WTC11 (cell line): Measurements from ENCODE around the gene PRR12. TPM values are rescaled to one million over a fixed set of nuclear protein-coding genes. Genes with fewer than 3 reads are reported as not detected.

Source experiments
- ATAC-seq: fragments of 200-7000 bp; cut with Tn5 transposase; 2 replicates; pipeline ENCODE4 v1.10.0; 2021; ENCODE audit warnings: mild to moderate bottlenecking, moderate library complexity
- CTCF ChIA-PET: fragments of 300-600 bp; sonication (Branson Sonifier 250); formaldehyde crosslinking; loops from one replicate; lab custom pipeline; 2021; ENCODE audit warnings: antibody characterized with exemption; lab: Charles Lee
- POLR2A ChIA-PET: fragments of 350-600 bp; sonication (Branson Sonifier 250); formaldehyde crosslinking; loops from one replicate; lab custom pipeline; 2021; ENCODE audit warnings: antibody characterized with exemption; lab: Charles Lee
- DNase-seq: peaks from one replicate; pipeline ENCODE4 v3.0.0; 2021; ENCODE audit warnings: low spot score
- H3K27ac Mint-ChIP-seq: 2 replicates; pipeline ENCODE4 v1.8.0; 2021; ENCODE audit warnings: mixed read lengths
- H3K27me3 Mint-ChIP-seq: 2 replicates; pipeline ENCODE4 v1.8.0; 2021; ENCODE audit warnings: low read depth, mild to moderate bottlenecking, moderate library complexity, mixed read lengths
- H3K36me3 Mint-ChIP-seq: 2 replicates; pipeline ENCODE4 v1.8.0; 2021; ENCODE audit warnings: mixed read lengths
- H3K4me1 Mint-ChIP-seq: 2 replicates; pipeline ENCODE4 v1.8.0; 2022; ENCODE audit warnings: mixed read lengths
- H3K4me3 Mint-ChIP-seq: 2 replicates; pipeline ENCODE4 v1.8.0; 2021; ENCODE audit warnings: mild to moderate bottlenecking, moderate library complexity, mixed read lengths
- H3K9me3 Mint-ChIP-seq: 2 replicates; pipeline ENCODE4 v1.8.0; 2021; ENCODE audit warnings: mixed read lengths
- ATF1 ChIP-seq: sonication (generic); formaldehyde crosslinking; IDR thresholded peaks from 2 replicates; pipeline ENCODE4 v1.8.1; 2023; ENCODE audit warnings: mild to moderate bottlenecking, moderate library complexity, missing genetic modification reagents
- ATF2 ChIP-seq: sonication (generic); formaldehyde crosslinking; IDR thresholded peaks from 2 replicates; pipeline ENCODE4 v1.8.1; 2022; ENCODE audit warnings: low read depth, missing genetic modification reagents, borderline replicate concordance
- CBFB ChIP-seq: sonication (generic); formaldehyde crosslinking; IDR thresholded peaks from 2 replicates; pipeline ENCODE4 v1.8.1; 2022; ENCODE audit warnings: mild to moderate bottlenecking, low read depth, missing genetic modification reagents
- CREB1 ChIP-seq: sonication (generic); formaldehyde crosslinking; IDR thresholded peaks from 2 replicates; pipeline ENCODE4 v1.8.0; 2023; ENCODE audit warnings: mild to moderate bottlenecking, missing genetic modification reagents
- E2F1 ChIP-seq: sonication (generic); formaldehyde crosslinking; IDR thresholded peaks from 2 replicates; pipeline ENCODE4 v1.8.0; 2022; ENCODE audit warnings: mild to moderate bottlenecking, missing genetic modification reagents
- E2F5 ChIP-seq: sonication (generic); formaldehyde crosslinking; IDR thresholded peaks from 2 replicates; pipeline ENCODE4 v1.8.1; 2022; ENCODE audit warnings: mild to moderate bottlenecking, moderate library complexity, missing genetic modification reagents
- MYBL2 ChIP-seq: sonication (generic); formaldehyde crosslinking; IDR thresholded peaks from 2 replicates; pipeline ENCODE4 v1.8.1; 2023; ENCODE audit warnings: mild to moderate bottlenecking, moderate library complexity, missing genetic modification reagents
- NR2C2 ChIP-seq: sonication (generic); formaldehyde crosslinking; IDR thresholded peaks from 2 replicates; pipeline ENCODE4 v1.8.0; 2022; ENCODE audit warnings: mild to moderate bottlenecking, missing genetic modification reagents
- PREB ChIP-seq: sonication (generic); formaldehyde crosslinking; IDR thresholded peaks from 2 replicates; pipeline ENCODE4 v1.8.1; 2022; ENCODE audit warnings: mild to moderate bottlenecking, missing genetic modification reagents, moderate library complexity, borderline replicate concordance
- SMAD3 ChIP-seq: sonication (generic); formaldehyde crosslinking; IDR thresholded peaks from 2 replicates; pipeline ENCODE4 v1.8.0; 2022; ENCODE audit warnings: missing genetic modification reagents, mild to moderate bottlenecking, borderline replicate concordance
- TEAD1 ChIP-seq: sonication (generic); formaldehyde crosslinking; IDR thresholded peaks from 2 replicates; pipeline ENCODE4 v1.8.0; 2022; ENCODE audit warnings: mild to moderate bottlenecking, missing genetic modification reagents
- USF2 ChIP-seq: sonication (generic); formaldehyde crosslinking; IDR thresholded peaks from 2 replicates; pipeline ENCODE4 v1.8.1; 2023; ENCODE audit warnings: mild to moderate bottlenecking, missing genetic modification reagents, moderate library complexity
- ZNF138 ChIP-seq: sonication (generic); formaldehyde crosslinking; conservative IDR thresholded peaks from 2 replicates; pipeline ENCODE4 v1.8.1; 2022; ENCODE audit warnings: mild to moderate bottlenecking, moderate library complexity, missing genetic modification reagents
- ZNF219 ChIP-seq: sonication (generic); formaldehyde crosslinking; IDR thresholded peaks from 2 replicates; pipeline ENCODE4 v1.8.0; 2023; ENCODE audit warnings: missing genetic modification reagents, mild to moderate bottlenecking, borderline replicate concordance
- ZNF671 ChIP-seq: fragments of 250-450 bp; sonication (Bioruptor Pico); IDR thresholded peaks from 2 replicates; pipeline ENCODE4 v1.8.0; 2021; ENCODE audit warnings: mild to moderate bottlenecking
- total RNA-seq: library from RNA; stranded (reverse); gene quantifications from 3 replicates; pipeline ENCODE4 v1.2.3, GENCODE V29; 2021
- TF ChIP-seq, protein P1 (sequence below): fragments of 200-600 bp; IDR thresholded peaks from 2 replicates; pipeline ENCODE4 v1.8.0; 2022; ENCODE audit warnings: antibody characterized with exemption
- TF ChIP-seq, protein P2 (sequence below): sonication (generic); formaldehyde crosslinking; IDR thresholded peaks from 2 replicates; pipeline ENCODE4 v1.8.1; 2023; ENCODE audit warnings: mild to moderate bottlenecking, missing genetic modification reagents, moderate library complexity
- TF ChIP-seq, protein P3 (sequence below): sonication (generic); formaldehyde crosslinking; IDR thresholded peaks from 2 replicates; pipeline ENCODE4 v1.8.1; 2022; ENCODE audit warnings: missing genetic modification reagents, borderline replicate concordance

Gene PRR12
- total RNA-seq, 1 experiment from 2014 or later = 86.1 TPM

DNA sequence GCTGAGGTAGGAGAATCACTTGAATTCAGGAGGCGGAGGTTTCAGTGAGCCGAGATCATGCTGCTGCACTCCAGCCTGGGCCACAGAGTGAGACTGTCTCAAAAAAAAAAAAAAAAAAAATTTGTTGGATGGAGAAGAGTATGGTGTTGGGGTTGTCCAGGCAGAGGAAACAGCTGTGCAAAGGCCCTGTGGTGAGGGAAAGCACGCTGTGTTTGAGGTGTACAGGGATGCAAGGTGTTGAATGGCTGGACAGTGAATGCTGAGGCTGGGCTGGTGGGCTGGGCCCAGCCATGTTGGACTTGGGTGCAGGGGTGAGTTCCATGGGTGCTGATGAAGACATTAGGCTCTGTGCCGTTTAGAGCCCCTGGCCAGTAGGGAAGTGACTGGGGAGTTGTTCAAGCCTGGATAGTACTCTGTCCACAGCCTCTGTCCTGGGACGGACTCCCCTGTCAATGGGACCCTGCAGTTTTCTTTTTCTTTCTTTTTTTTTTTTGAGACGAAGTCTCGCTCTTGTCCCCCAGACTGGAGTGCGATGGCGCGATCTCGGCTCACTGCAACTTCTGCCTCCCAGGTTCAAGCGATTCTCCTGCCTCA, 18.6 kb downstream of the PRR12 start (continued):
- TF ChIP-seq MYBL2 (CRISPR knock-in tag) (no peak), ZNF219 (CRISPR knock-in tag) (no peak), PREB (CRISPR knock-in tag) (no peak), ATF2 (CRISPR knock-in tag) (no peak), CBFB (CRISPR knock-in tag) (no peak), E2F5 (CRISPR knock-in tag) (no peak)
- TF ChIP-seq, protein P1, sequence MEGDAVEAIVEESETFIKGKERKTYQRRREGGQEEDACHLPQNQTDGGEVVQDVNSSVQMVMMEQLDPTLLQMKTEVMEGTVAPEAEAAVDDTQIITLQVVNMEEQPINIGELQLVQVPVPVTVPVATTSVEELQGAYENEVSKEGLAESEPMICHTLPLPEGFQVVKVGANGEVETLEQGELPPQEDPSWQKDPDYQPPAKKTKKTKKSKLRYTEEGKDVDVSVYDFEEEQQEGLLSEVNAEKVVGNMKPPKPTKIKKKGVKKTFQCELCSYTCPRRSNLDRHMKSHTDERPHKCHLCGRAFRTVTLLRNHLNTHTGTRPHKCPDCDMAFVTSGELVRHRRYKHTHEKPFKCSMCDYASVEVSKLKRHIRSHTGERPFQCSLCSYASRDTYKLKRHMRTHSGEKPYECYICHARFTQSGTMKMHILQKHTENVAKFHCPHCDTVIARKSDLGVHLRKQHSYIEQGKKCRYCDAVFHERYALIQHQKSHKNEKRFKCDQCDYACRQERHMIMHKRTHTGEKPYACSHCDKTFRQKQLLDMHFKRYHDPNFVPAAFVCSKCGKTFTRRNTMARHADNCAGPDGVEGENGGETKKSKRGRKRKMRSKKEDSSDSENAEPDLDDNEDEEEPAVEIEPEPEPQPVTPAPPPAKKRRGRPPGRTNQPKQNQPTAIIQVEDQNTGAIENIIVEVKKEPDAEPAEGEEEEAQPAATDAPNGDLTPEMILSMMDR = no peak
- TF ChIP-seq, protein P2, sequence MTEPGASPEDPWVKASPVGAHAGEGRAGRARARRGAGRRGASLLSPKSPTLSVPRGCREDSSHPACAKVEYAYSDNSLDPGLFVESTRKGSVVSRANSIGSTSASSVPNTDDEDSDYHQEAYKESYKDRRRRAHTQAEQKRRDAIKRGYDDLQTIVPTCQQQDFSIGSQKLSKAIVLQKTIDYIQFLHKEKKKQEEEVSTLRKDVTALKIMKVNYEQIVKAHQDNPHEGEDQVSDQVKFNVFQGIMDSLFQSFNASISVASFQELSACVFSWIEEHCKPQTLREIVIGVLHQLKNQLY (CRISPR knock-in tag) = no peak

DNA sequence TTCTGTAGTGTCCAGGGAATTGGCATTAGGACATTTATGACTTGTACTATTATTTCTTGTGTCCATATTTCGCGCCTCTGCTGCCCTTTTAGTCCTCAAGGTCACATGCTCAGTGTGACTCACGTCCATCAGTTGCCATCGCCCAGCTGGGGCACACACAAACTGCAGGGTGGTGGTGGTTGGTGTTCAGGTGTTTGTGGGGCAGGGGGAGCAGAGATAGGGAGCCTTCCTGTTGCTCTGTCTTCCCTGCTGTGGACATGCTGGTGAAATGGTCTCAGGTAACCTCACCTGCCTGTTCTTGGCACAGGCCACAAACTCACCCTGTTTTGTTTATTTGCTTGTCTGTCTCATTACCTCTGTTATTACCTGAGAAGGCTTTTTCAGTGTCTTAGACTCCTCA, 22.4 kb downstream of the PRR12 start:
- H3K4me1 Mint-ChIP-seq = no peaks in the 10 kb centered on the region
- POLR2A ChIA-PET = no interaction called here
- TF ChIP-seq, protein P3, sequence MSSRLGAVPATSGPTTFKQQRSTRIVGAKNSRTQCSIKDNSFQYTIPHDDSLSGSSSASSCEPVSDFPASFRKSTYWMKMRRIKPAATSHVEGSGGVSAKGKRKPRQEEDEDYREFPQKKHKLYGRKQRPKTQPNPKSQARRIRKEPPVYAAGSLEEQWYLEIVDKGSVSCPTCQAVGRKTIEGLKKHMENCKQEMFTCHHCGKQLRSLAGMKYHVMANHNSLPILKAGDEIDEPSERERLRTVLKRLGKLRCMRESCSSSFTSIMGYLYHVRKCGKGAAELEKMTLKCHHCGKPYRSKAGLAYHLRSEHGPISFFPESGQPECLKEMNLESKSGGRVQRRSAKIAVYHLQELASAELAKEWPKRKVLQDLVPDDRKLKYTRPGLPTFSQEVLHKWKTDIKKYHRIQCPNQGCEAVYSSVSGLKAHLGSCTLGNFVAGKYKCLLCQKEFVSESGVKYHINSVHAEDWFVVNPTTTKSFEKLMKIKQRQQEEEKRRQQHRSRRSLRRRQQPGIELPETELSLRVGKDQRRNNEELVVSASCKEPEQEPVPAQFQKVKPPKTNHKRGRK = no peak
- TF ChIP-seq SMAD3 (no peak), NR2C2 (CRISPR knock-in tag) (no peak), TEAD1 (CRISPR knock-in tag) (no peak), ATF1 (CRISPR knock-in tag) (no peak), CREB1 (no peak)
- TF ChIP-seq, all 79 proteins: peak for 0
- CTCF ChIA-PET = no interaction called here
- Mint-ChIP-seq H3K27ac (no peak overlapping the region), H3K27me3 (no peaks in the 10 kb centered on the region), H3K9me3 (no peaks in the 10 kb centered on the region), H3K36me3 (peaks cover 65% of the 10 kb centered on the region), H3K4me3 (no peak overlapping the region)
- ATAC-seq (no peak), DNase-seq (no peak)

DNA sequence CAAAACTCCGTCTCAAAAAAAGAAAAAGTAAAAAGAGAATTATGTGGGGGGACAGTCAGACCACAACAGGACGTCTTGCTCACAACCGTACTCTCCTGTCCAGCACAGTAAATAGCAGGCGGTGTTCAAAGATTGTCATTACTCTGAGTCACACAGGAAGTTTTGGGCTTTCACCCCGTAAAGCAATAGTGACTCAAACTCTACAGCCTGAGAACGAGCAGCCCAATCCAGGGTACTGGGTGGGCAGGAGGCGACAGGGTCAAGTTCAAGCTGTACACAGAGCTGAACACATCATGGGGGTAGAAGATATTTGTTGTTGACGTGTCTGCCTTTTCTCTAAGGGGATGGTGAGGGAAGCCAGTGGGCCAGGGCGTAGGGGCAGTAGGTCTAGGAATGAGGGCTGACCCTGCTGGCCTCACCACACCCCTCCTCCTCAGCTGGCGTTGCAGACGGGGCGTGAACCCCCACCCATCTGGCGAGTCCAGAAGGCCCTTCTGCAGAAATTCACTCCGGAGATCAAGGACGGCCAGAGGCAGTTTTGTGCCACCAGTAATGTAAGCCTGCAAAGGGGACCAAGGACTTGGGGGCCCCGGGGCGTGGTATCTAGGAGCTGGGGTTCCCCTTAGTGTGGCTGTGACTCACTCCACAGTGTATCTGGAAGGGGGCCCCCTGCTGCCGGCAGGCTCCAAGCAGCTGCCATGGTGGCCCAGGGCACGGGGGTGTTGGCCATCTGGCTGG, 23.3 kb downstream of the PRR12 start:
- Mint-ChIP-seq H3K9me3 (no peaks in the 10 kb centered on the region), H3K36me3 (peaks cover 63% of the 10 kb centered on the region), H3K4me3 (no peak overlapping the region), H3K27me3 (no peaks in the 10 kb centered on the region), H3K4me1 (no peaks in the 10 kb centered on the region), H3K27ac (peak overlapping the region; percentile 80)
- ATAC-seq = no peak
- ChIA-PET POLR2A (no interaction called here), CTCF (no interaction called here)
- no peak for DNase-seq
- TF ChIP-seq USF2 (CRISPR knock-in tag) (no peak), PREB (CRISPR knock-in tag) (no peak), ZNF219 (CRISPR knock-in tag) (no peak), ZNF671 (CRISPR knock-in tag) (no peak), E2F1 (CRISPR knock-in tag) (no peak), ZNF138 (CRISPR knock-in tag) (no peak)
- TF ChIP-seq, protein P3 = no peak
